SK-N-MC (cell line): ENCODE results near the gene RFC2.

ENCODE experiments used
- EZH2 ChIP-seq: fragments of 200-600 bp; sonication (generic); IDR thresholded peaks from one replicate; pipeline ENCODE4 v1.6.1; 2017; ENCODE audit warnings: antibody characterized with exemption
- FOXP2 ChIP-seq: optimal IDR thresholded peaks from 2 replicates; pipeline ENCODE3; 2011; ENCODE audit warnings: mild to moderate bottlenecking, moderate library complexity; ENCODE audit not compliant: insufficient read depth; ENCODE audit errors: extremely low read length, control extremely low read depth
- POLR2AphosphoS5 ChIP-seq: IDR thresholded peaks from 2 replicates; pipeline ENCODE4 v1.6.1; 2012; ENCODE audit warnings: mild to moderate bottlenecking, low read depth, low read length, borderline replicate concordance

DNA sequence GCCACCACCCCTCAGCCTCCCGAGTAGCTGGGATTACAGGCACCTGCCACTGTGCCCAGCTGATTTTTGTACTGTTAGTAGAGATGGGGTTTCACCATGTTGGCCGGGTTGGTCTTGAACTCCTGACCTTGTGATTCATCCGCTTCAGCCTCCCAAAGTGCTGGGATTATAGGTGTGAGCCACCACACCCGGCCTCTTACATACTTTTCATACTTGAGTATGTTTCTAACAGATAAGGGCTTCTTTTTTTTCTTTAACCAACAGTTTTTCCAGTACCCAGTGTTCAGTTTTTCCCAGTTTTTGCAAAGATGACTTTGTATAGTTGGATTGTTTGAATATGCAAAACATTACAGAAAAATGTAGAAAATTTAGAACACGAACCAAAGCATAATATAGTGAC, 72.4 kb downstream of the RFC2 start:
- no peak for TF ChIP-seq POLR2AphosphoS5
- no peak for TF ChIP-seq EZH2
- TF ChIP-seq FOXP2: no peak
